Measurements from ENCODE around the gene BRAF.
"Not testable (repeated sequence)": the region's sequence is repeated elsewhere in the genome, so short reads cannot be mapped to it uniquely, and the experiment has no call there.

BRAF gene

DNA sequence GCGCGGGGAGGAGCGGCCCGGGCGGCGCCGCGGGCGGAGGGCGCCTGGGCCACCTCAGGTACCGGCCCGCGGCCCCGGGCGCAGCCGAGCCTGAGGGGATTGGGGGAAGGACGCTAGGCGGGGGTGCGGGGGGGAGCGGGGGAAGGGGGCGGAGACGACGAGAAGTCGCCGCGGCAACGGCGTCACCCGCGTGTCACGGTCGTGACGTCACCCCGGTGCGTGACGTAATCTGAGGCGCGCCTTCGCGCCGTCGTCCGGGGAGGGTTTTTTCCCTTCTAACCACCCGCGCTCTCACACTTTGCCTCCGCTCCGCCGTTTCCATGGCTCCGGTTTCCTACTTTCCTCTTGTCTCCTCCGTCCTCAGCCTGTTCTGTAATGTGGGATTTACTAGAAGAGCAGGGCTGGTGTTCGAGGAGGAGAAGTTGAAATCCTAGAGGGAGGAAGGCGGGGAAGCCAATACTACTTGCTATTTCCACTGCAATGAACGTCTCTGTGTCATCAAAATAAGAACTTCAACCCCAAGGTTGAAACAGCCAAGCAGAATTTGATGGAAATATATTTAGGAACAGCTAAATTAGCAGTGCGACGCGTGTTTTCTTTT is at the start of gene BRAF:
BRAF (minus strand) TSS at position 109 of the 601 bp plus-strand sequence. CDS start 226 bp downstream, outside the sequence.
- H3K4me3 ChIP-seq (ENCODE audit: low read depth, low read length): peak within 1 kb of the TSS; percentile 93
- peak; percentile 91 for DNase-seq (ENCODE audit: low read depth, low spot score)
- TF ChIP-seq, protein P1, sequence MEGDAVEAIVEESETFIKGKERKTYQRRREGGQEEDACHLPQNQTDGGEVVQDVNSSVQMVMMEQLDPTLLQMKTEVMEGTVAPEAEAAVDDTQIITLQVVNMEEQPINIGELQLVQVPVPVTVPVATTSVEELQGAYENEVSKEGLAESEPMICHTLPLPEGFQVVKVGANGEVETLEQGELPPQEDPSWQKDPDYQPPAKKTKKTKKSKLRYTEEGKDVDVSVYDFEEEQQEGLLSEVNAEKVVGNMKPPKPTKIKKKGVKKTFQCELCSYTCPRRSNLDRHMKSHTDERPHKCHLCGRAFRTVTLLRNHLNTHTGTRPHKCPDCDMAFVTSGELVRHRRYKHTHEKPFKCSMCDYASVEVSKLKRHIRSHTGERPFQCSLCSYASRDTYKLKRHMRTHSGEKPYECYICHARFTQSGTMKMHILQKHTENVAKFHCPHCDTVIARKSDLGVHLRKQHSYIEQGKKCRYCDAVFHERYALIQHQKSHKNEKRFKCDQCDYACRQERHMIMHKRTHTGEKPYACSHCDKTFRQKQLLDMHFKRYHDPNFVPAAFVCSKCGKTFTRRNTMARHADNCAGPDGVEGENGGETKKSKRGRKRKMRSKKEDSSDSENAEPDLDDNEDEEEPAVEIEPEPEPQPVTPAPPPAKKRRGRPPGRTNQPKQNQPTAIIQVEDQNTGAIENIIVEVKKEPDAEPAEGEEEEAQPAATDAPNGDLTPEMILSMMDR (IDR thresholded peaks at IDR 0.05; ENCODE audit: low read depth, low read length): no peak
- in situ Hi-C loops (cut with HindIII; ENCODE audit: low sequenced_read_pairs): no loop called here

DNA sequence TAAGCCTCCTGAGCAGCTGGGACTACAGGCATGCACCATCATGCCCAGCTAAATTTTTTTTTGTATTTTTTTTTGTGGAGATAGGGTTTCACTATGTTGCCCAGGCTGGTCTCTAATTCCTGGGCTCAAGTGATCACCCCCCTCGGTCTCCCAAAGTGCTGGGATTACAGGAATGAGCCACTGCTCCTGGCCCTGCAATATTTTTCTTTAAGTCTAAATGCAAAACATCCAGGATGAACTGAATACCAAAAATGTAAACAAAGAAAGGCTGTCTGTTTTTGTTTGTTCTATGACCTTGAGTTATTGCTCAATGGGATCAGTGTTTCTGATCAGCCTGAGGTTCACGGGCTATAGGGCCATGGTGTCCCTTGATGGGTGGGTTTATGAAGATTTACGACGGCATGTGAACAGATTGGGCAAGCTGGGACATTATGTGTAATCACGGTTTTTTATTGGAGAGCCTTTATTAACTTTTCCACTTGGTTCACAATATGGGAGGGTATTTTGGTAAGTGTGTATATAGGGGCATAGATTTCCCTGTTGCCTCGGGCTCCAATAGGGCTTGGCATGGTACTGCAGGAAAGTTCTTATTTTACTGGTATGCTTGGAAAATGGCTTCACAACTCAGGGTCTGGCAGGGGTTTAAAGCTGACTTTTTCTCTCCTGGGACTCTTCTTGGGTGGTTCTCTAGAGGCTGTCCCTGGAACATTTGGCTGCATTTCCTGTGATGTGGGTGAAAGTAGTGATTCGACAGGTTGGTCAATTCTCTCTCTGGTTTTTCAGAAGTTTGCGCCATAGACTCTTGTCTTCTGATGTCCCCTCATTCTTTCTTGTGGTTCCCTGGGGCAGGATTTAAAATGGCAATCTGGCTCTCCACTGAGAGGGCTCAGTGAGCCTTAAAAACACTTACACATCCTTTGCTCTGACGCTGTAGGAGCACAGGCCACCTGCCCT is 48.4 kb upstream of the BRAF start:
- TF ChIP-seq, protein P1 (IDR thresholded peaks at IDR 0.05; ENCODE audit: low read depth, low read length): no peak
- in situ Hi-C loops (cut with HindIII; ENCODE audit: low sequenced_read_pairs): no loop called here
- no peak overlapping the region for H3K4me3 ChIP-seq (ENCODE audit: low read depth, low read length)
- no peak for DNase-seq (ENCODE audit: low read depth, low spot score)

DNA sequence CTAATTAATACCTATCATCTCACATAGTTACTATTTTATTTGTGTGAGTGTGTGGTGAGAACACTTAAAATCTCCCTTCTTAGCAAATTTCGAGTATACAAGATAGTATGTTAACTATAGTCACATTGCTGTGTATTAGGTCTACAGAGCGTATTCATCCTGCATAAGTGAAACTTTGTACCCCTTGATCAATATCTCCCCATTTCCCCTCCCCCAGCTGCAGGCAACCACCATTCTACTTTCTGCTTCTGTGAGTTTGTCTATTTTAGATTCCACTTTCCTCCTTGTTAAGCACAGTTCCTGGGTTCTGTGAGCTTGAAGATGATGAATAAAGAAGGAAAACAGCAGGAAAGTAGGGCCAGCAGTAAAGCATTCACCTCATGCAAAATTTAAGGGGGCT is 47.6 kb upstream of the BRAF start:
- H3K4me3 ChIP-seq (ENCODE audit: low read depth, low read length): no peak overlapping the region
- TF ChIP-seq, protein P1 (IDR thresholded peaks at IDR 0.05; ENCODE audit: low read depth, low read length): no peak
- in situ Hi-C loops (cut with HindIII; ENCODE audit: low sequenced_read_pairs): no loop called here
- DNase-seq (ENCODE audit: low read depth, low spot score): no peak

GRCh38 chr7:140967438-140967837 is 42.7 kb upstream of the BRAF start:
- TF ChIP-seq, protein P1 (IDR thresholded peaks at IDR 0.05; ENCODE audit: low read depth, low read length): no peak
- no peak overlapping the region for H3K4me3 ChIP-seq (ENCODE audit: low read depth, low read length)
- in situ Hi-C loops (cut with HindIII; ENCODE audit: low sequenced_read_pairs): no loop called here
- no peak for DNase-seq (ENCODE audit: low read depth, low spot score)

DNA sequence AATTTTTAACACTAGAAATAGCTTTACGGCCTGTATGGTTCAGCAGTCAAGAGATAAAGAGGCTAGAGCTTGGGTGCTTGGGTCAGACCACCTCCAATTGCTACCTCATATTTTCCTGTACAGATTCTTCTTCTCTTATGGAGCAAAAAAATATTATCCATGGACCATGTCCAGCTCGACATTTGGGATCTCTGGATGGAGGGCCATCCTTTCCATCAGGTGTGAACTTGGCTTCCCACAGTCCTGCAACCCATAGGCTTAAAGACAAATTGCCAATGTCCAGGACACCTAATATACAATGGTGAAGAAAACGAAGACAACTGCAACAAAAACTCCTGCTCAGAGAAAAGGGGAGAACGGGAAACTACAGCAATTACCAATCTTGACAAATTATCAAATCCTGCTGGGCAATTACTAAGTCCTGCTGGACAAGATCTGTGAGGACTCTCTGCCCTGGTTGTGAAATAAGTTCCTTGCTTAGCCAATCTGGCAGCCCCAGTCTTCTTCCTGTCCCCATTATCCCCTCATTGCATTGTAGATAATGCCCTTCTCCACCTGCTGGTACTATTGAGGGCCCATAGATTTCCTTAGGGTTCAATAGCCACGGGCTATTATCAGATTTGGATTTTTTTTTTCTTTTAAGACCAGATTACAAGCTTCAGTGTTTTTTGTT is 42.0 kb upstream of the BRAF start:
- in situ Hi-C loops (cut with HindIII; ENCODE audit: low sequenced_read_pairs): no loop called here
- TF ChIP-seq, protein P1 (IDR thresholded peaks at IDR 0.05; ENCODE audit: low read depth, low read length): no peak
- no peak for DNase-seq (ENCODE audit: low read depth, low spot score)
- H3K4me3 ChIP-seq (ENCODE audit: low read depth, low read length): no peak overlapping the region

GRCh38 chr7:140961117-140961516 is 36.4 kb upstream of the BRAF start:
- no peak overlapping the region for H3K4me3 ChIP-seq (ENCODE audit: low read depth, low read length)

DNA sequence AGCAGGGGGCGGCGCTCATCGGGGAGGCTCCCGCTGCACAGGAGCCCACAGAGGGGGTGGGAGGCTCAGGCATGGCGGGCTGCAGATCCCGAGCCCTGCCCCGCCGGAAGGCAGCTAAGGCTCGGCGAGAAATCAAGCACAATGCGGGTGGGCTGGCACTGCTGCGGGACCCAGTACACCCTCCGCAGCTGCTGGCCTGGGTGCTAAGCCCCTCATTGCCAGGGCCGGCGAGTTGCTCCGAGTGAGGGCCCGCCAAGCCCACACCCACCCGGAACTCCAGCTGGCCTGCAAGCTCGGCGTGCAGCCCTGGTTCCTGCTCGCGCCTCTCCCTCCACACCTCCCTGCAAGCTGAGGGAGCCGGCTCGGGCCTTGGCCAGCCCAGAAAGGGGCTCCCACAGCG is 32.3 kb upstream of the BRAF start:
- H3K4me3 ChIP-seq (ENCODE audit: low read depth, low read length); DNase-seq (ENCODE audit: low read depth, low spot score); in situ Hi-C loops (cut with HindIII; ENCODE audit: low sequenced_read_pairs): not testable (repeated sequence)

More at GRCh38 chr7:140961117-140961516, 36.4 kb upstream of the BRAF start:
- in situ Hi-C loops (cut with HindIII; ENCODE audit: low sequenced_read_pairs): no loop called here
- TF ChIP-seq, protein P1 (IDR thresholded peaks at IDR 0.05; ENCODE audit: low read depth, low read length): no peak
- DNase-seq (ENCODE audit: low read depth, low spot score): no peak
